Type B pancreatic cell (in vitro differentiated cells): ENCODE measurements around the gene OR2V2. TPM values are rescaled to one million over a fixed set of nuclear protein-coding genes. Genes with fewer than 3 reads are reported as not detected.
"Not testable (repeated sequence)": the region's sequence is repeated elsewhere in the genome, so short reads cannot be mapped to it uniquely, and the experiment has no call there.

ENCODE experiments used
- DNase-seq: peaks from one replicate; pipeline ENCODE4 v3.0.0; 2021; ENCODE audit warnings: mixed read lengths; ENCODE audit not compliant: unreplicated experiment; ENCODE audit errors: extremely low spot score
- H3K27ac Mint-ChIP-seq: 2 replicates; pipeline ENCODE4 v1.8.0; 2021; ENCODE audit warnings: mild to moderate bottlenecking, mixed read lengths
- H3K27me3 Mint-ChIP-seq: 2 replicates; pipeline ENCODE4 v1.8.0; 2021; ENCODE audit warnings: mixed read lengths
- H3K36me3 Mint-ChIP-seq: 2 replicates; pipeline ENCODE4 v1.8.0; 2021; ENCODE audit warnings: mixed read lengths
- H3K4me1 Mint-ChIP-seq: one replicate; pipeline ENCODE4 v1.8.0; 2021; ENCODE audit warnings: mixed read lengths; ENCODE audit not compliant: unreplicated experiment
- H3K4me3 Mint-ChIP-seq: 2 replicates; pipeline ENCODE4 v1.8.0; 2021; ENCODE audit warnings: mild to moderate bottlenecking, mixed read lengths
- H3K9me3 Mint-ChIP-seq: 2 replicates; pipeline ENCODE4 v1.8.0; 2021; ENCODE audit warnings: mixed read lengths
- total RNA-seq: library from RNA; stranded (reverse); gene quantifications from 2 replicates; pipeline ENCODE4 v1.2.1, GENCODE V29; 2021; ENCODE audit warnings: low replicate concordance
- TF ChIP-seq, protein P1 (sequence below): fragments of 200-600 bp; sonication (generic); conservative IDR thresholded peaks from 2 replicates; pipeline ENCODE4 v1.5.0; 2021; ENCODE audit warnings: antibody characterized with exemption, mild to moderate bottlenecking

OR2V2 gene
- total RNA-seq, 1 donor from 2014 or later = not detected

GRCh38 chr5:181104606-181105390, 42.6 kb upstream of the OR2V2 start:
- not testable (repeated sequence) for H3K4me1 Mint-ChIP-seq, H3K36me3 Mint-ChIP-seq, H3K9me3 Mint-ChIP-seq, H3K27ac Mint-ChIP-seq, H3K4me3 Mint-ChIP-seq
- peaks cover 69% of the 10 kb centered on the region for H3K27me3 Mint-ChIP-seq
- peak; percentile 59 for DNase-seq

- DNase-seq = no peak
- Mint-ChIP-seq H3K4me1 (peaks cover 4% of the 10 kb centered on the region), H3K27ac (no peak overlapping the region), H3K27me3 (peaks cover 69% of the 10 kb centered on the region), H3K36me3 (no peaks in the 10 kb centered on the region), H3K4me3 (no peak overlapping the region), H3K9me3 (no peaks in the 10 kb centered on the region)
- TF ChIP-seq, protein P1, sequence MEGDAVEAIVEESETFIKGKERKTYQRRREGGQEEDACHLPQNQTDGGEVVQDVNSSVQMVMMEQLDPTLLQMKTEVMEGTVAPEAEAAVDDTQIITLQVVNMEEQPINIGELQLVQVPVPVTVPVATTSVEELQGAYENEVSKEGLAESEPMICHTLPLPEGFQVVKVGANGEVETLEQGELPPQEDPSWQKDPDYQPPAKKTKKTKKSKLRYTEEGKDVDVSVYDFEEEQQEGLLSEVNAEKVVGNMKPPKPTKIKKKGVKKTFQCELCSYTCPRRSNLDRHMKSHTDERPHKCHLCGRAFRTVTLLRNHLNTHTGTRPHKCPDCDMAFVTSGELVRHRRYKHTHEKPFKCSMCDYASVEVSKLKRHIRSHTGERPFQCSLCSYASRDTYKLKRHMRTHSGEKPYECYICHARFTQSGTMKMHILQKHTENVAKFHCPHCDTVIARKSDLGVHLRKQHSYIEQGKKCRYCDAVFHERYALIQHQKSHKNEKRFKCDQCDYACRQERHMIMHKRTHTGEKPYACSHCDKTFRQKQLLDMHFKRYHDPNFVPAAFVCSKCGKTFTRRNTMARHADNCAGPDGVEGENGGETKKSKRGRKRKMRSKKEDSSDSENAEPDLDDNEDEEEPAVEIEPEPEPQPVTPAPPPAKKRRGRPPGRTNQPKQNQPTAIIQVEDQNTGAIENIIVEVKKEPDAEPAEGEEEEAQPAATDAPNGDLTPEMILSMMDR = no peak
Measured at GRCh38 chr5:181105391-181106025, 41.9 kb upstream of the OR2V2 start.

DNA sequence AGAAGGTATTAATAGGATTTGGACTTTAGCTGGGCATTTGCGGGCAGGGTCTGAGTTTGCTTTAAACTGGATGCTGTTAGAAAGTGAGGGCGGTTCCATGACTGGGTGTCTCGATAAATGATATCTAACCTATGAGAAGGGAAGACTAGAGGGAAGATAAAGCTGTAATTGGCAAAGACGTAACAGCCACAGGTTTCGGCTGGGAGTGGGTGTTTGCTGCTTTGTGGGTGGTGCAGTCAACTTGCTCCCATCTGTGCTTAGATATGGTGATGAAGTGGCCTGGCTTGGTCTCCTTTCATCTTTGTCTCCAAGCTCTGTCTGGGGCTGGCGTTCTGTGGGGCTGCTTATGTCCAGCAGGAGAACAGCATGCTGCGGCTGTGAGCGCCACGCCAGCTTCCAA, 39.7 kb upstream of the OR2V2 start:
- H3K4me3 Mint-ChIP-seq = no peak overlapping the region
- H3K9me3 Mint-ChIP-seq = no peaks in the 10 kb centered on the region
- TF ChIP-seq, protein P1 = no peak
- DNase-seq = peak; percentile 36
- H3K27ac Mint-ChIP-seq = no peak overlapping the region
- no peaks in the 10 kb centered on the region for H3K36me3 Mint-ChIP-seq
- peaks cover 4% of the 10 kb centered on the region for H3K4me1 Mint-ChIP-seq
- peaks cover 91% of the 10 kb centered on the region for H3K27me3 Mint-ChIP-seq

- TF ChIP-seq, protein P1 = no peak
Measured at GRCh38 chr5:181108578-181109165, 38.7 kb upstream of the OR2V2 start.

GRCh38 chr5:181109489-181110013, 37.8 kb upstream of the OR2V2 start:
- Mint-ChIP-seq H3K36me3 (no peaks in the 10 kb centered on the region), H3K4me3 (no peak overlapping the region), H3K4me1 (no peaks in the 10 kb centered on the region), H3K27ac (no peak overlapping the region), H3K9me3 (no peaks in the 10 kb centered on the region), H3K27me3 (peaks cover 95% of the 10 kb centered on the region)
- TF ChIP-seq, protein P1 = no peak
- peak; percentile 63 for DNase-seq

More at GRCh38 chr5:181108578-181109165, 38.7 kb upstream of the OR2V2 start:
- Mint-ChIP-seq H3K36me3 (no peaks in the 10 kb centered on the region), H3K4me1 (peaks cover 4% of the 10 kb centered on the region), H3K27ac (no peak overlapping the region), H3K27me3 (peaks cover 93% of the 10 kb centered on the region), H3K9me3 (no peaks in the 10 kb centered on the region), H3K4me3 (no peak overlapping the region)
- DNase-seq = peak; percentile 64

DNA sequence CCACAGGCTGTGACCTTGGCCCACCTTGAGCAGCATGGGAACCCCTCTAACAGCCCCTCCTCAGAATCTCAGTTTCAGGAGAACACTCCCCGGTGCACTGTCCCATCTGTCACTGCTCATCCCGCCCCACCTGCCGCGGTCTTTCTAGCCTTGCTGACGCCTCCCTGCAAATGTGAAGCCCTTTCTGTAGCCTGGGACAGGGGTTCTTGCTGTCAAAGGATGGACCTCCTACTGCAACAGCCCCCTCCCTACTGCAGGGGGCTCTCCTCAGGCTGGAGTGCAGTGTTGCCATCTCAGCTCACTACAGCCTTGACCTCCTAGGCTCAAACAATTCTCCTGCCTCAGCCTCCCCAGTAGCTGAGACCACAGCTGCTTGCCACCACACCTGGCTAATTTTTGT, 36.4 kb upstream of the OR2V2 start:
- TF ChIP-seq, protein P1 = no peak
- no peak overlapping the region for H3K4me3 Mint-ChIP-seq

More for the DNA sequence above, 36.4 kb upstream of the OR2V2 start:
- H3K4me1 Mint-ChIP-seq = no peaks in the 10 kb centered on the region
- no peak overlapping the region for H3K27ac Mint-ChIP-seq
- H3K36me3 Mint-ChIP-seq = no peaks in the 10 kb centered on the region
- no peak for DNase-seq
- H3K9me3 Mint-ChIP-seq = no peaks in the 10 kb centered on the region
- H3K27me3 Mint-ChIP-seq = peaks cover 96% of the 10 kb centered on the region
